ENCODE data around the gene SAMMSON.

DNA sequence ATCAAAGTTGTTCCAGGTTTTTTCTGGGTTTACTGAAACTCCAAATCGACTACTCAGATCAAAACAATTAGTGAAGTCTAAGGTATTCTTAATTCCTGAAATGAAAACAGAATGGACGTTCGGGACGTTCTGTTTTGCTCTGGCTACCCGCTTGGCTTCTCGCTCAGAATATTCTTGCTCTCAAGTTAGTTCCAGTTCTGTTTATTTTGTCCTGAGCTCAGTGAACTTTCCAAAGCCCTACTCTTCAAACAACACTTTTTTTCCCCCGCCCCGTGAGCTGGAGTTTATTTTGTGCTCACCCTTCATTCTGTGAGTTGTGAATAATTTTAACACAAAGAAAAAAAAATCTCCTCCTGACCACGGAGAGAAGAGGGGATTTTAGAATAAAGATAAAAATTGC, 72.6 kb downstream of the SAMMSON start:
- TF ChIP-seq YY1 (IDR thresholded peaks at IDR 0.05; ENCODE audit: insufficient read depth, insufficient read length) (no peak), SUZ12 (IDR thresholded peaks at IDR 0.05; ENCODE audit: extremely low read depth, insufficient read depth, insufficient read length) (no peak), ZNF274 (IDR thresholded peaks at IDR 0.05; ENCODE audit: low read depth, low read length) (no peak)
